ENCODE data around the gene ADGRF4.

DNA sequence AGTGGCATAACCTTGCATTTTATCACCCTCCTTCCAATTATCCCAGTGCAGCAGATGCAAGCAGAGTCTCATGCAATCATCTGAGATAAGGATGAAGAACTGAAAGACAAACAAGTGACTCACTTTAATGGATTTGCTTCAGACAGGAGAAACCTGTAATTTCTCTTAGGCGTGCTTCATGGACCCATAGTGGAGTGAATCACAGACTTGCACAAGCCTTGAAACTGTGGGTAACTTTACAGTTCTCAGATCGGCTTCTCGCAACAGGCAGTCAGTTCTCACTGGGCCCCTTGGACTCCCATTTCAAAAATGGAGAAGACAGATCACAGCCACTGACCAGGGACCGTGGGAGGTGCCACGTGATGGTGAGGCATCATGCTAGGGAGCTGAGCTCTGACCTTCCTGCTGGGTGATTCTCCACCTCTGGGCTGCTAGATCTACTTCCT is at the start of gene ADGRF4:
- TF ChIP-seq TARDBP (IDR thresholded peaks at IDR 0.05) (no peak), PKNOX1 (IDR thresholded peaks at IDR 0.05) (no peak), SP1 (IDR thresholded peaks at IDR 0.05) (no peak), FOXK2 (IDR thresholded peaks at IDR 0.05) (no peak), ARNT (IDR thresholded peaks at IDR 0.05) (no peak), SUZ12 (IDR thresholded peaks at IDR 0.05) (no peak), CTBP1 (IDR thresholded peaks at IDR 0.05; ENCODE audit: borderline replicate concordance) (no peak), LEF1 (IDR thresholded peaks at IDR 0.05; ENCODE audit: borderline replicate concordance) (no peak), ZNF384 (IDR thresholded peaks at IDR 0.05) (no peak), FOXA1 (IDR thresholded peaks at IDR 0.05) (no peak), NFRKB (IDR thresholded peaks at IDR 0.05) (no peak), ELF4 (IDR thresholded peaks at IDR 0.05) (no peak)

Data from HEK293T (cell line).